Loucy (cell line): ENCODE data around the gene TOM1L2.

ENCODE experiments used
- H2AFZ ChIP-seq: fragments of 200-600 bp; sonication (generic); 2 replicates; pipeline ENCODE4 v1.6.0; 2016; ENCODE audit warnings: antibody characterized with exemption, mild to moderate bottlenecking, low read length, moderate library complexity
- H3F3A ChIP-seq: fragments of 200-600 bp; 2 replicates; pipeline ENCODE4 v1.6.0; 2016; ENCODE audit warnings: antibody characterized with exemption, low read depth, mild to moderate bottlenecking
- H3K27me3 ChIP-seq: fragments of 200-600 bp; sonication (generic); 2 replicates; pipeline ENCODE4 v1.6.1; 2014; ENCODE audit warnings: low read length, mild to moderate bottlenecking; ENCODE audit not compliant: insufficient read depth, poor library complexity, severe bottlenecking
- H3K36me3 ChIP-seq: fragments of 200-600 bp; sonication (generic); 2 replicates; pipeline ENCODE4 v1.6.1; 2016; ENCODE audit warnings: low read length; ENCODE audit not compliant: insufficient read depth
- H3K4me1 ChIP-seq: fragments of 200-600 bp; sonication (generic); 2 replicates; pipeline ENCODE4 v1.5.1; 2014; ENCODE audit warnings: low read length, mild to moderate bottlenecking; ENCODE audit not compliant: insufficient read depth, poor library complexity, severe bottlenecking
- H3K4me2 ChIP-seq: fragments of 200-600 bp; sonication (generic); 2 replicates; pipeline ENCODE4 v1.6.0; 2014; ENCODE audit warnings: antibody characterized with exemption, low read length, low read depth, mild to moderate bottlenecking; ENCODE audit not compliant: poor library complexity, severe bottlenecking
- H3K4me3 ChIP-seq: fragments of 200-600 bp; sonication (generic); 2 replicates; pipeline ENCODE4 v1.5.1; 2014; ENCODE audit warnings: low read length, mild to moderate bottlenecking, mixed read lengths; ENCODE audit not compliant: poor library complexity, severe bottlenecking
- H3K79me2 ChIP-seq: fragments of 200-600 bp; sonication (generic); 2 replicates; pipeline ENCODE4 v1.6.1; 2014; ENCODE audit warnings: low read length; ENCODE audit not compliant: insufficient read depth
- H3K9ac ChIP-seq: fragments of 200-600 bp; sonication (generic); 2 replicates; pipeline ENCODE4 v1.6.0; 2014; ENCODE audit warnings: mild to moderate bottlenecking, low read depth, low read length, moderate library complexity; ENCODE audit not compliant: poor library complexity, severe bottlenecking
- H3K9me2 ChIP-seq: fragments of 200-600 bp; sonication (generic); replicated peaks from 2 replicates; pipeline ENCODE4 v1.6.1; 2016; ENCODE audit warnings: low read depth, low read length, mixed read lengths
- H3K9me3 ChIP-seq: fragments of 200-600 bp; sonication (generic); 2 replicates; pipeline ENCODE4 v1.6.1; 2014; ENCODE audit warnings: mild to moderate bottlenecking, antibody characterized with exemption, low read length, low read depth; ENCODE audit not compliant: insufficient read depth
- H4K20me1 ChIP-seq: fragments of 200-600 bp; sonication (generic); 2 replicates; pipeline ENCODE4 v1.6.0; 2014; ENCODE audit warnings: antibody characterized with exemption, low read length, mild to moderate bottlenecking; ENCODE audit not compliant: insufficient read depth, poor library complexity, severe bottlenecking
- CTCF ChIP-seq: fragments of 200-600 bp; sonication (generic); conservative IDR thresholded peaks from 2 replicates; pipeline ENCODE4 v1.5.1; 2014; ENCODE audit warnings: mild to moderate bottlenecking, antibody characterized with exemption, low read length
- EZH2phosphoT487 ChIP-seq: fragments of 200-600 bp; IDR thresholded peaks from 2 replicates; pipeline ENCODE4 v1.6.1; 2018; ENCODE audit warnings: antibody characterized with exemption, mild to moderate bottlenecking, moderate library complexity, borderline replicate concordance

Gene TOM1L2

GRCh38 chr17:17830740-17831207, 141.4 kb downstream of the TOM1L2 start:
- H3K27me3 ChIP-seq, result no peaks in the 10 kb centered on the region
- H3K4me3 ChIP-seq, result no peak overlapping the region
- no peaks in the 10 kb centered on the region for H3K9me3 ChIP-seq
- TF ChIP-seq CTCF (no peak), EZH2phosphoT487 (no peak)
- H3K36me3 ChIP-seq, result no peaks in the 10 kb centered on the region
- H3K9me2 ChIP-seq, result no peaks in the 10 kb centered on the region
- H3K9ac ChIP-seq, result no peak overlapping the region
- peaks cover 29% of the 10 kb centered on the region for H3K4me1 ChIP-seq
- H3K4me2 ChIP-seq, result no peak overlapping the region
- no peaks in the 10 kb centered on the region for H3K79me2 ChIP-seq
- no peak overlapping the region for H2AFZ ChIP-seq
- peaks cover 5% of the 10 kb centered on the region for H3F3A ChIP-seq
- H4K20me1 ChIP-seq, result no peaks in the 10 kb centered on the region

DNA sequence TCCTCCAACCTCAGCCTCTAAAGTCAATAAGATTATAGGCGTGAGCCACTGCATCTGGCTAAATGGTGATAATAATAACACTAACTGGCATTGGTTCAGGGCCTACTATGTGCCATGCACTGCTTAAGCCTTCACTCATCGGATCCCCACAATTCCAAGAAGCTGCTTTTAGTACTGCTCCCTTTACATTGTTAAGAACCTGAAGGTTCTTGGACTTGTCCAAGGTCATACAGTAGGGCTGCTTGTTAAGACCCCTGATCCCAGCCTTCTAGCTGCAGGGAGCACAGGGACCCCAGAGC, 142.0 kb downstream of the TOM1L2 start:
- Histone ChIP-seq H4K20me1 (no peaks in the 10 kb centered on the region), H3K79me2 (no peaks in the 10 kb centered on the region)

GRCh38 chr17:17827826-17828621, 144.2 kb downstream of the TOM1L2 start:
- Histone ChIP-seq H3K4me1 (peaks cover 39% of the 10 kb centered on the region), H3K27me3 (no peaks in the 10 kb centered on the region), H3F3A (peaks cover 6% of the 10 kb centered on the region), H3K36me3 (no peaks in the 10 kb centered on the region), H4K20me1 (no peaks in the 10 kb centered on the region), H3K9me2 (no peaks in the 10 kb centered on the region), H3K9ac (no peak overlapping the region), H3K9me3 (no peaks in the 10 kb centered on the region), H3K4me3 (no peak overlapping the region), H3K79me2 (peaks cover 10% of the 10 kb centered on the region), H3K4me2 (no peak overlapping the region), H2AFZ (no peak overlapping the region)
- TF ChIP-seq EZH2phosphoT487 (no peak), CTCF (no peak)

More for the DNA sequence above, 142.0 kb downstream of the TOM1L2 start:
- Histone ChIP-seq H3K9ac (no peak overlapping the region), H3K27me3 (no peaks in the 10 kb centered on the region), H3F3A (peaks cover 6% of the 10 kb centered on the region), H3K4me2 (no peak overlapping the region), H2AFZ (no peak overlapping the region), H3K4me3 (no peak overlapping the region), H3K36me3 (no peaks in the 10 kb centered on the region), H3K9me2 (no peaks in the 10 kb centered on the region), H3K4me1 (peaks cover 29% of the 10 kb centered on the region), H3K9me3 (no peaks in the 10 kb centered on the region)
- TF ChIP-seq EZH2phosphoT487 (no peak), CTCF (no peak)
